ENCODE results near the gene HES4.
"Not testable (repeated sequence)": the region's sequence is repeated elsewhere in the genome, so short reads cannot be mapped to it uniquely, and the experiment has no call there.

The HES4 gene

GRCh38 chr1:1017397-1018320, 17.8 kb upstream of the HES4 start:
- not testable (repeated sequence) for DNase-seq

DNA sequence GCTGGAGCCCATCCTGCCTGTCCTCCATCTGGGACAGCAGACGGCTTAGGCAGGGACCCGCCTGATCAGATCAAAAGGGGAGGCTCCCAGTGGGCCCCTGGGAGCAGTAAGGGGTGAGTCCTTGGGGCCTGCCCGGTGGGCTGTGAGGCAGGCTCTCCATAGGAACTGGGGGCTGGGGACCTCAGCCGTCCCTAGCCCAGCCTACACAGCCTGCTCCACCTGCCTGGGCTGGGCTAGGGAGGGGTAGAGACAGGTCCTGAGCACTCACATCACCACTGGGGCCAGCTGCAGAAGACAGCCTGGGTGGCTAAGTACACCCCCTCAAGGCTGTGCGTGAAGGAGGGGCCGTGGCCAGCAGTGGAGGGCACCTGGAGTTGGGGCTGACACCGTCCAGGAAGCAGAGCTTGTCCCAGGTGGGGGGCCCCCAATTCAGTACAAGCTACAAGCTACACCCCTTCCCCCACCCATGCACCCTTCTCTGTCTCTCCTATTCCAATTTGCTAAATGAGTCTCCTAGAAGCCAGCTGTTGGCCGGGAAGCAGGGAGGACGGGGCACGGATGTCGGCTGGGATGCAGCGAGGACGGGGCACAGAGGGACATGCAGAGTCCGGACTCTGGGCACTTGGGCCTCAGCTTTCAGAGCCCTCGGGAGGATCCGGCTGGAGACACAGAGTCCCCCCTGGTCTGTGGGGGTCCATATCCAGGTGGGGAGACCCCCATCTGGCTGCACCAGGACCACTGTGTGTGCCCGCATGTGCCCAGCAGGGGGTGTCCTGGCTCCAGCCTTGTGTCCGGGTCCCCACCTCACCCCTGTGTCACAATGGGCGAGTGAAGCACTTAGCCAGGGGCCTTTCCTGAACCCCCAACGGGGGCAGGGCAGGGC, 15.1 kb upstream of the HES4 start:
- peak in 1 of 2 donors; percentile 59 for DNase-seq

DNA sequence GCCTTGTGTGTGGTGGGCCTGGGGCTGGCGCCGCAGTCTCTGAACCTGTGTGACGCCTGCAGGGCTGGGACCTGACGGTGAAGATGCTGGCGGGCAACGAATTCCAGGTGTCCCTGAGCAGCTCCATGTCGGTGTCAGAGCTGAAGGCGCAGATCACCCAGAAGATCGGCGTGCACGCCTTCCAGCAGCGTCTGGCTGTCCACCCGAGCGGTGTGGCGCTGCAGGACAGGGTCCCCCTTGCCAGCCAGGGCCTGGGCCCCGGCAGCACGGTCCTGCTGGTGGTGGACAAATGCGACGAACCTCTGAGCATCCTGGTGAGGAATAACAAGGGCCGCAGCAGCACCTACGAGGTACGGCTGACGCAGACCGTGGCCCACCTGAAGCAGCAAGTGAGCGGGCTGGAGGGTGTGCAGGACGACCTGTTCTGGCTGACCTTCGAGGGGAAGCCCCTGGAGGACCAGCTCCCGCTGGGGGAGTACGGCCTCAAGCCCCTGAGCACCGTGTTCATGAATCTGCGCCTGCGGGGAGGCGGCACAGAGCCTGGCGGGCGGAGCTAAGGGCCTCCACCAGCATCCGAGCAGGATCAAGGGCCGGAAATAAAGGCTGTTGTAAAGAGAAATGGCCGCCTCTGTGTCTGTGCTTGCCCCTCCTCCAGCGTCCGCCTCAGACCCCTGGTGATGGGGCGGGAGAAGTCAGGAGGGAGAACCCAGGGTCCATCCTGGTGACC, 14.2 kb upstream of the HES4 start:
- no peak for DNase-seq

- peak; percentile 89 to 98 for DNase-seq
Measured at GRCh38 chr1:1013105-1013921, 13.4 kb upstream of the HES4 start, which contains the start of gene ISG15. ISG15 (plus strand) TSS chr1:1013497; CDS start chr1:1013574, 77 bp downstream.

DNA sequence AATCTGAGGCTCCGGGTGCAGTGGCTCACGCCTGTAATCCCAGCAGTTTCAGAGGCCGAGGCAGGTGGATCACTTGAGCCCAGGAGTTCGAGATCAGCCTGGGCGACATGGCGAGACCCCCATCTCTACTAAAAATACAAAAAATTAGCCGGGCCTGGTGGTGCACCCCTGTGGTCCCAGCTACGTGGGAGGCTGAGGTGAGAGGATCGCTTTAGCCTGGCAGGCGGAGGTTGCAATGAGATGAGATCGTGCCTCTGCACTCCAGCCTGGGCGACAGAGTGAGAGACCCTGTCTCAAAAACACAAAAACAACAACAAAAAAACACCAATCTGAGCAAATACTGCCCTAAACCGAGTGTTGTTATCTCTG, 12.8 kb upstream of the HES4 start:
- DNase-seq = not testable (repeated sequence)

DNA sequence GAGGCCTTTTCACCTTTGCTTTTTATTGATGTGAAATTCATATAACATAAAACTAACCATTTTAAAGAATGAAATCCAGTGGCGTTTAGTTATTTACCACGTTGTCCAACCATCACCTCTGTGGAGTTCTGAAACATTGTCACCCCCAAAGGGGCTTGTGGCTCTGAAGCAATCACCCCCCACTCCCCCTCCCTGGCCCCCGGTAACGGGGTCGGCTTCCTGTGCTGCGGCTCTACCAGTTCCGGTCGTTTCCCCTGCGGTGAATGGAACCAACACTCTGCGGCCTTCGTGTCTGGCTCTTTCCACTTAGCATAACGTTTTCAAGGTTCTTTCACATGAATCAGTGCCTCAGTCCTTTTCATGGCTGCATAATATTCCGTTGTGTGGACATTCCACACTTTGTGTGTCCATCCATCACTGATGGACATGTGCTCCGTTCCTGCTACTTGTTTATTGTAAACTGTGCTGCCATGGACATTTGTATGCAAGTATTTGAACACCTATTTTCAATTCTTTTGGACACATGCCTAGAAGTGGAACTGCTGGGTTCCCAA, 11.6 kb upstream of the HES4 start:
- DNase-seq = no peak

DNA sequence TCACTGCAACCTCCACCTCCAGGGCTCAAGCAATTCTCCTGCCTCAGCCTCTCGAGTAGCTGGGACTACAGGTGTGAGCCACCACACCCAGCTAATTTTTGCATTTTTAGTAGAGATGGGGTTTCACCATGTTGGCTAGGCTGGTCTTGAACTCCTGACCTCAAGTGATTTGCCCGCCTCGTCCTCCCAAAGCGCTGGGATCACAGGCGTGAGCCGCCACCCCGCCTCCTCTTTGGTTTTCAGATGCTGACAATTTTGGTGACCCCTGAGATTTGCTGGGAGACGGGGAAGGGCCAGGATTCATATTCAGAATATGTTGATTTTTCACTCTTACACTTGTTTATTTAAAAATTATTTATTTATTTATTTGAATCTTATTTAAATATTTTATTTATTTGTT, 10.2 kb upstream of the HES4 start:
- DNase-seq = not testable (repeated sequence)

GRCh38 chr1:1006305-1007159, 6.6 kb upstream of the HES4 start:
- no peak for DNase-seq

GRCh38 chr1:1005774-1006304, 5.9 kb upstream of the HES4 start:
- no peak for DNase-seq

DNA sequence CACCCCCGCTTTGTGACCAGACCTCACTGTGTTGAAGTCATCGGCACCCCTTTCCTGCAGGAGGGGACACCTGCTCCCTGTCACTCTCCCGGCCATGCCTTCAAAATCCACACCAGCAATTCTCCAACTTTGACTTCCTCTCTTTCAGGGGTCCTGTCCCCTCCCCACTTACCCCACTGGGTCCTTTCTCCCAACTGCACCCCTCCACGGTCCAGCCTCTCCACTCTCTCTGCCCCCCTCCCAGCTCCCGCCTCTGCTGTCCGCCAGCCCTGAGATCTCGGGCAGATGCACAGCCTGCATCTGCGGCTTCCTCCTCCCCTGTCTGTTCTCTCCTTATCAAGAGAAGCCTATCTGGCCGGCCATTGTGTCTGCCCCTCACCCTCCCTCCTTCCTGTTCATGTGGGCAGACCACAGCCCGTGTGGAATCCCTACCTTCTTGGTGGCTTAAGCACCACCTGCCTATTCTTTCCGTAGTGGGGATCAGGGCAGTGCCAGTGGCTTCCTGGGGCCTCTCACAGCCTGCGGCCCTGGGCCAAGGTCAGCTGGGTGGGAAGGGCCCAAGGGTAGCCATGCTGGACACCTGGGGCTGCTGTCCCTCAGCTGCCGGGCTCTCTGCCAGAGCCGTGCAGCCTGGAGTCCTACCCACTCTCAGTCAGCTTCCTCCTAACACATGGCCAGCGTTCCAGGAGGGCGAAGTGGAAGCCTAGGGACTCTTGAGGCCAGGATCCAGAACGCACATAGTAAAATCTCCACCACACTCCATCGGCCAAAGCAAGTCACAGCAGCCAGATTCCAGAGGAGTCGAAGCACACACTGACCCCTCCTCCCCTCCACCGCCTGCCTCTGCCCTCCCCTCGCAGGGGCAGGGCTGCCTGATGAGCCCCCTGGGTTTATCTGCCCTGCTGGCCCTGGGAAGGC, 5.1 kb upstream of the HES4 start:
- peak in 1 of 2 donors; percentile 27 for DNase-seq

DNA sequence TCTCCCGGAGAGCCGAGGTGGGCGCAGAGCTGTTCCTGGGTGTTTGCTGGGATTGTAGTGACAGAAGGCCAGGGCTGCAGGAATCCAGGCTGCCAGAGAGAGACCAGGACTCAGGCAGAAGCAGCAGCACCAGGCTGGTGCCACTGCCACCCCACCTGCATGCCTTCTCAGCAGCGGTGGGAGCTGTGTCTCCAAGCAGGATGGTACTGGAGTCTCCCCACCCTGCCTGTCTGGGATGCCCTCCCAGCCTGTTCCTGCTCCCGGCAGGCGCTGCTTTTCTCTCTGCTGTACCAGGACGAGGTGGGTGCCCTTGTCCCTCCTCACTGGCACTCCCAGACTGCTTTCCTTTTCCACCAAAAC, 4.5 kb upstream of the HES4 start:
- DNase-seq = no peak

DNA sequence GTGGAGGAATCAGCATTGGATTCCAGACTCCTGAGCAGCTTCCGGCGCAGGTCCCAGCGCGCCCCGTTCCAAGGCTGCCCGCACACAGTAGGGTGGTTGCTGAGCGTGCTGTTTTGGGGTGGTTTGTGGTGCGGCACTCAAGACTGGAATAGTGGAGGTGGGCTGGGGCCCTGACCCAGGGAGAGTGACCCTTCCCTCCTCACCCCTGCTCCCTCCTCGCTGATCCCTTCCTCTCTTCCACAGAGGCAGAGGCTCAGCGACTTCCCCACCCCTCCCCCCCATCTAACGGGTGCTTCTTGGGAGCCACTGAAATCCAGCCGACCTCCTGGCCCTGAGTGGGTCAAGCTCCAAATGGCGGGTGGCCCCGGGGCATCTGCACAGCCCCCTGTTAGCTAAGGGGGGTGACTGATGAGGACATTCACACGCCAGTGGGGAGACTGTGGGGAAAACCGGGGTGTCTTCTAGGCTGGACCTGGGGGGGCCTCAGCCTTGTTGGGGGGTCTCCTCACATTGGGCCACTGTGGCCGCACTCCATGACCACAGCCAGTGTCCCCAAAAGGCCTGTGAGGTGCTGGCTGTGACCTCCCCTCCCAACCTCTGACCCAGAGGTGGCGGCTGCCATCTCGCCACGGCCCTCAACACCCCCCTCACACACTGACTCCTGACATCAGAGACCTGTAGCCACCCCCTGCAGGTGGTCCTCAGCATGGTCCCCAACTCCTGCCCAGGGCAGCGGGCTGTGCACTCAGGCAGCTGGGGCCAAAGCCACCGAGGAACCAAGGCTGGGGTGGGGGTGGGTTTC, 3.9 kb upstream of the HES4 start:
- no peak for DNase-seq

DNA sequence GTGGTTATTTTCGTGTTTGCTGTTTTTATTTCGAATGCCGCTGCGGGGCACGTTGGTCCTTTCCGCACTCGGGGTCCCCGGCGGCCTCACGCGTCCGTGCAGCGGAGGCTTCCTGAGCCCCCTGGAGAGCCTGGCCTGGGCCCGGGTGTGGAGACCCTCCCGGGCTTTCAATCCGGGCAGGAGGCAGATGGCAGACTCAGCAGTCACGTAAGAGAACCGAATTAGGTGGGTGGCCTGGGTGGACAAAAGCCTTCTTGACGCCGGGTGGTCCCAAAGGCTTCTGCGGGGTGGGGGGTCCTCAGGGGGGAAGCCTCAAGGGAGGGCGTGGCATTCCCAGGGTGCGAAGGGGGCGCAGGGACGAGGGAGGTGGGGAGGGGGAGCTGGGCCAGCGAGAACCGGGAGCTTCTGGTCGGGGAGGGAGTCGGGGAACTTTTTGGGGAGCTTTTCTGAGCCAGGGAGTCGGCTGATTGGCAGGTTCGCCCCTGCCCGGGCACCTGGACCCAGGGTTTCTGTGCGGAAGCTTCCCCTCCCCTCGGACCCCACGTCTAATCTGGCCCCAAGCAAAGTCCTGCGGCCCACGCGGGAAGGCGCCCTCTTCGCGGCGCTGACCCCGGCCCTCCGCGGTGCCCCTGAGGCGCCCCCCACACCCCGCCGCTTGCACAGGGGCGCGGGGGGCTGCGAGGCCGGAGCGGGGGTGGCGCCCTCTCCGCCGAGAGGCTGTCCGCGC, 1.3 kb upstream of the HES4 start:
- DNase-seq = no peak

- DNase-seq = peak; percentile 47 to 79
Measured at GRCh38 chr1:1000357-1001056, 610 bp upstream of the HES4 start.

DNA sequence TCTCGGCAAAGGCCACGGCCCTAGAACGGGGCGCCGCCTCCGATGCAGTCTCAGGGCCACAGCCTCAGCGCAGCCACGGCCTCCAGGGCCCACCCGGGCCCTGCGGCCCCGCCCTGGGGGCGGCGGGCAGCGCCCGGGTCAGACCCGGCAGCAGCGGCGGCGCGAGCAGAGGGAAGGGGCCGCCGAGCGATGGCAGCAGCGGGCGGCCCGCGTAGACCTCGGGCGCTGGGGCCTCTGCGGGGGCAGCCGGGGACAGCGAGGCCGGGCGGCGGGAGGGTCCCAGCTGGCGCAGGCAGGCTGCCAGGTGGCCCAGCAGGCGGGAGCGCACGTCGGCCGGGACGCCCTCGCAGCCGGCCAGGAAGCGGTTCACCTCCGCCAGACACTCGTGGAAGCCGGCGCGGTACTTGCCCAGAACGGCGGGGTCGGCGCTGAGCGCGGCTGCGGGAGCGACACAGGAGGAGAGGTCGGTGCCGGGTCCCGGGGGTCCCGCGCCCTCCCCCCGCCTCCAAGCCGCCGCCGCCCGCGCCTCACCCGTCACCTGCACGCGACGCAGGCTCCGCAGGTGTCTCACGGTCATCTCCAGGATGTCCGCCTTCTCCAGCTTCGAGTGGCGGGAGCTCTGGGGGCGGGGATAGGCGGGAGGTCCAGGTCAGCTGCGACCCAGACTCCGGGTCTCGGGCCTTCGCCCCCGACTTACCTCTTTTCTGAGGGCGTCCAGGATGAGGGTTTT, 737 bp downstream of the HES4 start:
- DNase-seq = no peak

GRCh38 chr1:998745-998994, 1.2 kb downstream of the HES4 start:
- DNase-seq = no peak

Data from inflammatory macrophage treated with lipopolysaccharide for 1 hour (primary cell).